HG02642 (cell line): Measurements from ENCODE around the gene SIPA1L3.
"Not testable (repeated sequence)": the region's sequence is repeated elsewhere in the genome, so short reads cannot be mapped to it uniquely, and the experiment has no call there.

ENCODE experiments used
- ATAC-seq: cut with Tn5 transposase; IDR thresholded peaks from one replicate; pipeline ENCODE4 v1.9.1; 2021; ENCODE audit warnings: mild to moderate bottlenecking; ENCODE audit not compliant: unreplicated experiment, poor library complexity

The SIPA1L3 gene

GRCh38 chr19:38060331-38060730, 153.3 kb downstream of the SIPA1L3 start:
- no peak for ATAC-seq

GRCh38 chr19:38061294-38061693, 154.3 kb downstream of the SIPA1L3 start:
- ATAC-seq: no peak

DNA sequence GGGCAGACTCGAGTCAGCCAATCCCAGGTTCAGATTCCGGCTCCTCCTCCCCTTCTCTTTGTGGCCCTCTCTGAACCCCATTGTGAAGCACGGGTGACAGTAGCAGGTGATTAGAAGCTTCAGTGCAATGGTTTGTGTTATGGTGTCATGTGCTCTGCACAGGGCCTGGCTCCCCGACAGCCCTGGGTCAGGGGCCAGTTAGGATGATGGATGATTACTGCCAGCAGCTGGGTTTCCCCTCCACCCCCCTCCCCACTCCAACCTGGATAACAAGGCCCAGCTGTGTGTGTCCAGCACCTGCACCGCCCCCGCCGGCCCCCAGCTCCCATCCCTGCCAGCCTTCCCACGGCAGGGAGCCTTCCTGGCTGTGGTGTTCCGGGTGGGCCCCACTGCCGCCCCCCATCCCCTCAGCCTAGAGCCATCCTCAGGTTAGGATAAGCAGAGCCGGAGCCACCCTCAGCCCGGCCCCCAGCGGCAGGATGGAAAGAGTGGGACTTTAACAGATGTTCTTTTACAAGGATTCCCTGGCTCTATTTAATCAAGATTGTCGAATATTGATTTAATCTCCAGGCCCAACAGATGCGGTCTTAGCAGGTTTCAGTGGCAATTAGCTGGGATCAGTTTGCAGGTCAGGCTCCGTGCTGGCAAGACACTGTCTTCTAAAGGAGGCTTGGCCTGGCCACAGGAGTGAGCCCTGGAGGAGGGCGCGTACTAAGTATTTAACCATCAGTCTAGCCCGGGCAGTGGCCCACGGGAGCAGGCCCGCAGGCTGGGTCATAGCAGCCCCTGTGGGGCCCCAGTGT, 156.2 kb downstream of the SIPA1L3 start:
- ATAC-seq: no peak

- no peak for ATAC-seq
These were observed 156.9 kb downstream of the SIPA1L3 start for GRCh38 chr19:38063928-38064327.

DNA sequence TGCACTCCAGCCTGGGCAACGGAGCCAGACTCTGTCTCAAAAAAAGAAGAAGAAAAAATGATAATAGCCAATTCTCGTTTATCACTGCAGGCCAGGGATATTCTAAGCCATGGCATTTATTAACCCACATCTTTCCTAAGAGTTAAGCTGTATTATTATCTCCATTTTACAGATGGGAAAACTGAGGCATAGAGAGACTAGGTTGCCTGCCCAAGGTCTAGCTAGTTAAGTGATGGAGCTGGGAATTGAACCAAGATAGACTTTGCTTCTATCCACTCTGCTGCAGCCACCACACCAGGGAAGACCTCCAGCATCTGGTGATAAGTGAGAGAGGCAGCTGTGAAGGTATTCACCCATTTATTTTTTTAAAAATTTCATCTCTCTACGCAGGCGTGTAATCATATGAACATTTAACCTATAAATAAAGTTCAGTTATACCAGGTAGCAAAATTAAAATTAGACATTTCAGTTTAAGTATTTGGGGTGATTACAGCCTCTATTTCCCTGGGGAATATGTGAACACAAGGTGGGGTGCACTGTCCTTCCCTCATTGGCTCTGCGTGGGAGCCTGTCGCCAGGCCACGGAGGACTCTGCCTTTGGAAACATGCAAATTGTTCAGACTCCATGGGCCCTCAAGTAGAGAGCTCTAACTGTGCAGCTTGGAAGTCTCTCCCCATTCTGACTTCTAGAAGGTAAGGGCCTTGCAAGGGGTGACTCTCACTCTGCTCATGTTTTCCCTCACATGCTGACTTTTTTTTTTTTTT, 157.8 kb downstream of the SIPA1L3 start:
- ATAC-seq: no peak

DNA sequence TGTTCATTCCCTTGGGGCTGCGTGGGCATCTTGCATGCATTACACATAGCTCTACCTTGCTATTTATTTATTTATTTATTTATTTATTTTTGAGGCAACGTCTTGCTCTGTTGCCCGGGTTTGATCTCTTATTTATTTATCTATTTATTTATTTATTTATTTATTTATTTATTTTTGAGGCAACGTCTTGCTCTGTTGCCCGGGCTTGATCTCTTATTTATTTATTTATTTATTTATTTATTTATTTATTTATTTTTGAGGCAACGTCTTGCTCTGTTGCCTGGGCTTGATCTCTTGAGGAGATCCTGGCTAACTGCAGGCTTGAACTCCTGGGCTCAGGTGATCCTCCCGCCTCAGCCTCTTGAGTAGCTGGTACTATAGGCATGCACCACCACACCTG, 158.8 kb downstream of the SIPA1L3 start:
- not testable (repeated sequence) for ATAC-seq

DNA sequence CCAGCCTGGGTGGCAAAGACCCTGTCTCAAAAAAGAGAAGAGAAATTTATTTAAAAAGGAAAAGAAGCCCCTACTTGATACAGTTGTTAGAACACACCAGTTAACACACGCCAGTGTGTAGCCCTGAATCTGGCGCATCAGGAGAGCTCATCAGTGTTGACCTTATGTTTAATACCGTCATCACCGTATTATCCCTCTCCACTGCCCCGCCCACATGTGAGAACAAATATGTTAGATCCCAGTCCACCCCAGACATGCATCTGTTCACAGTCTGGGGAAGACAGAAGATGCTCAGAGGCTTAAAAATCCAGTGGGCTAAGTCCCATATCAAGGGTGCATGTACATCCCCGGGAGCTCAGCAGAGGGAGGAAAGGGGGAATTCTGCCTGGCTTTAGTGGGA, 161.8 kb downstream of the SIPA1L3 start:
- no peak for ATAC-seq

DNA sequence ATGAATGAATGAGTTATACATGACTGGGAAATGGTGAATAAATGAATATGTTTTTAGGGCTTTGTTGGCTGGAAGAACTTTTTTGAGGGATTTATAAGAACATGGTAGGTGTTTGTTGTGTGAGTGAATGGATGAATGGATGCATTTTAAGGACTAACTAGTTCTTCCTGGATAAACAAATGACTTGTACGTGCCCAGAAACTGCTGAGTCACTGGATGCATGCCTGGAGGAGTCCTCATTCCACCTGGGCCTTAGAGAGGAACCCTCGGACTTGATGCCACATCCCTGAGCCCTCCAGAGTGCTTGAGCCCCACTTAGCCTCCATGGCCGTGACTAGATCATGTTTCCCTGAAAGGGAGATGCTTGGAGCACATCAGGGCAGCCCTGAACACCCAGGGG, 163.6 kb downstream of the SIPA1L3 start:
- ATAC-seq: no peak

GRCh38 chr19:38071054-38071453, 164.0 kb downstream of the SIPA1L3 start:
- not testable (repeated sequence) for ATAC-seq

GRCh38 chr19:38071647-38072046, 164.6 kb downstream of the SIPA1L3 start:
- no peak for ATAC-seq

DNA sequence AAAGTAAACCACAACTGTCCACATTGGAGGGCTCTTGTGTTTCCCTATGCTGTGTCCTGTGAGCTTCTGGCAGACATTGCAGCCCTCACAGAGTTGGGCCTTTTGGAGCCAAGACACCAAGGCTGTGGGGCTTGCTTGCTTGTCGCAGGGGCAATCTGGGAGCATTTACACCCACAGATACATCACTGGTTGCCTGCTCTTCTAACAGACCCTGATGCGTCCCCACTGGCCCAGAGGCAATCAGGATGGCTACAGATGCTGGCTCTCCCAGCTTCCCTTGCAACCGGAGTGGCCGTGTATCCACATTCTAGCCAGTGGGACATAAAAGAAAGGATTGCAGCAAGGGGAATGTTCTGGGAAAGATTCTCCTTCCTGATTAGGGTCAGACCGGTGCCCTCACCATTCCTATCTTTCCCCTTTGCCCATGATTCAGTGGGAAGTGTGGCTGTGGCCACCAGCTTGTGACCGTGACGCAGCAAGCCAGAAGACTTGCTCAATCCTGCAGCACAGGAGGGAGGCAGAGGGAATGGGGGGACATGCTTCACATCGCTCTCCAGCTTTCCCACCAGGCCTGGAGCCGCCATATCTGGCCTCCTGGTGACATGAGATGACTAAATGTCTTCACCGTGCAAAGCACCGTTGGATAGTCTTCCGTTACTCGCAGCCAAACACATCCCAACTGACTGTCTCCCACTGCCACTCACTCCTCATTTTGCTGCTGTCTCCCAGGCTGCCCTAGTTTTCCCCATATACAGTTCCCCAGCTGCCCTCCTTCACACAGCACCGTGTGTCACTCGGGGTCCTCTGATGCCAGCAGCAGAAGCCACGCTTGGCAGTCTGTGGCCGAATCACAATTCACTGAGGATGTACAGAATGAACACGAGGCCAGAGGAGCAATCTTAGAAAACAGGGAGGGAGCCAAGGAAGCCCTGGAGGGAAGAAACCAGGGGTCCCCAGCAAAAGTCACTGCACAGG, 166.1 kb downstream of the SIPA1L3 start:
- ATAC-seq: no peak

- ATAC-seq: no peak
These were observed 167.1 kb downstream of the SIPA1L3 start for GRCh38 chr19:38073841-38074685.

DNA sequence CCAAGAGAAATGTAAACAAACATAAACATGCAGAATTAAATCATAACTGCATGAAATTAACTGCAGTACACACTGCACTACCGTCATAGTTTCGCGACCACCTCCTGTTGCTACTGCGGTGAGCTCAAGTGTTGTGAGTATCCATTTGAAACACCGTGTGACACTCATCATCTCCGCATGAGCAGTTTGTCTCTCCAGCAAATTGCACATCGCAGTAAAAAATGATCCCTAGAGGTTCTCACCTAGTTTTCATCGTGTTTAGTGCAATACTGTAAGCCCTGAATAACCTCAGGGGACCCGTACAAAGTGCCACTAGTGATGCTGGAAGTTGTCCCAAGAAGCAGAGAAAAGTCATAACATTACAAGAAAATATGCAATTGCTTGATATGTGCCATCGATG, 169.3 kb downstream of the SIPA1L3 start:
- no peak for ATAC-seq

- no peak for ATAC-seq
These were observed 171.4 kb downstream of the SIPA1L3 start for GRCh38 chr19:38078302-38078930.

- ATAC-seq: peak; percentile 71
These were observed 172.9 kb downstream of the SIPA1L3 start for GRCh38 chr19:38079926-38080380.

DNA sequence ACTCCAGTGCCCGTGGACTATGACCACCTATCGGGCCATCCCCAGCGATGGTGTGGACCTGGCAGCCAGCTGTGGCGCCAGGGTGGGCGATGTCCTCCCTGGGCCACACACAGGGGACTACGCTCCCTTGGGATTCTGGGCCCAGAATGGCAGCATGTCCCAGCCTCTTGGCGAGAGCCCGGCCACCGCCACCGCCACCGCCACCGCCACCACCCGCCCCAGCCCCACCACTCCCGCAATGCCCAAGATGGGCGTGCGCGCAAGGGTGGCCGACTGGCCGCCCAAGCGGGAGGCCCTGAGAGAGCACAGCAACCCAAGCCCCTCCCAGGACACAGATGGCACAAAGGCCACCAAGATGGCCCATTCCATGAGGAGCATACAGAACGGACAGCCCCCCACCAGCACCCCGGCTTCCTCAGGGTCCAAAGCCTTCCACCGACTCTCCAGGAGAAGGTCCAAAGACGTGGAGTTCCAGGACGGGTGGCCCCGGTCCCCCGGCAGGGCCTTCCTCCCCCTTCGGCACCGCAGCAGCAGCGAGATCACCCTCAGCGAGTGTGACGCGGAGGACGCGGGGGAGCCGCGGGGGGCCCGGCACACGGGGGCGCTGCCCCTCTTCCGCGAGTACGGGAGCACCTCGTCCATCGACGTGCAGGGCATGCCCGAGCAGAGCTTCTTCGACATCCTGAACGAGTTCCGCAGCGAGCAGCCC, 174.7 kb downstream of the SIPA1L3 start:
- ATAC-seq: no peak

DNA sequence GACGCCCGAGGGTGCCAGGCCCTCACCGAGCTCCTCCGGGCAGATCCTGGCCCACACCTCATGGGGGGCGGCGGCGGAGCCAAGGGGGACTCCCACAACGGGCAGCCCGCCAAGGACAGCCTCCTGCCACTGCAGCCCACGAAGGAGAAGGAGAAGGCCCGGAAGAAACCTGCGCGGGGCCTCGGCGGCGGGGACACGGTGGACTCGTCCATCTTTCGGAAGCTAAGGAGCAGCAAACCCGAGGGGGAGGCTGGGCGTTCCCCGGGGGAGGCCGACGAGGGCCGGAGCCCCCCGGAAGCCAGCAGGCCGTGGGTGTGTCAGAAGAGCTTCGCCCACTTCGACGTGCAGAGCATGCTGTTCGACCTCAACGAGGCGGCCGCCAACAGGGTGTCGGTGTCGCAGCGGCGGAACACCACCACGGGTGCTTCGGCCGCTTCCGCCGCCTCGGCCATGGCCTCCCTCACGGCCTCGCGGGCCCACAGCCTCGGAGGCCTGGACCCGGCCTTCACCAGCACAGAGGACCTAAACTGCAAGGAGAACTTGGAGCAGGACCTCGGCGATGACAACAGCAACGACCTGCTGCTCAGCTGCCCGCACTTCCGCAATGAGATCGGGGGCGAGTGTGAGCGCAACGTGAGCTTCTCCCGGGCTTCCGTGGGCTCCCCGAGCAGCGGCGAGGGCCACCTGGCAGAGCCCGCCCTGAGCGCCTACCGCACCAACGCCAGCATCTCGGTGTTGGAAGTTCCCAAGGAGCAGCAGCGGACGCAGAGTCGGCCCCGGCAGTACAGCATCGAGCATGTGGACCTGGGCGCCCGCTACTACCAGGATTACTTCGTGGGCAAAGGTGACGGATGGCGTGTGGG, 175.5 kb downstream of the SIPA1L3 start:
- no peak for ATAC-seq

GRCh38 chr19:38084196-38084595, 177.2 kb downstream of the SIPA1L3 start:
- no peak for ATAC-seq
